ENCODE results near the gene TCEANC2. TPM values are rescaled to one million over a fixed set of nuclear protein-coding genes. Genes with fewer than 3 reads are reported as not detected.

Gene TCEANC2
- total RNA-seq (2022; extraction: Qiagen RNA extraction): 1.8 to 2.5 TPM (median 2.3 TPM) in 5 replicates

DNA sequence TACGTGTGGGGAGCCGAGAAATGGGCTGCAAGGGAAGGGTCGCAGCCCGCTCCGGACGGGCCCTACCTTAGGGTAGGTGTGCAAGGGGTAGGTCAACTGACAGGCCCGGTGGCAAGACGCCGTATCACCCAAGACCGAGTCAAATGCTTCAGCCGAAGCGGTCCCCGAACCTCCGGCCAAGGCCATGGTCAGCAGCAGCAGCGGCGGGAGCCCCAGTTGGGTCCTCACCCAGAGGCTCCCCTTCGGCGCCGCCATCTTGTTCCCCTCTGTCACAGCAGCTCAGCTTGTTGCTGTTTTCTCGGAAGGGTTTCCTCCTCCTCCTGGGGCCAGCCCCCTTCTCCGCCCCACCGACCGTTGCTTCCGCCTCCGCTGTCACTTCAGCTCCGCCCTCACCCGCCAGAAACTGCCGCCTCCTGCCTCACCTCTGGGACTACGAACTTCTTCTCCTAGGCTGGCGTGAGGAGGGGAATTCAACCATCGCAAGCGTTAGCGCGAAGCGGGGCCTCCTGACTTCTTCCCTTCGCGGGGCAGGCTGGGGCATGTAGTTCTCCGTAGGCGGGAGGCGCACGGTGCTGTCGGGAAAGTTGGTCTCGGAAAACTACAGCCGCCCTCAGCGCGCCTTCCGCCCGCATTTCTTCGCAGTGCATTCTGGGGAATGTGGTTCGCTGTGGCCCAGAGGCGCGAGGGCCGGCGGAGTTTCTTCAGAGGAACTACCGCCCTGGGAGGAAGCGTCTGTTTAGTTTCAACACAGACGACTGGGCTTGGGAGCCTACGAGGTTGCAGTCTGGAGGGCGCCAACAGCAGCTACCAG, at the start of gene TCEANC2, which contains the start of gene TMEM59:
TSS of gene TCEANC2 (plus strand) at position 675 of the 811 bp plus-strand sequence. CDS start 815 bp downstream, outside the sequence.
TSS of gene TMEM59 (minus strand) at position 271 of the 811 bp plus-strand sequence. CDS start at position 255, 16 bp downstream.

GRCh38 chr1:54017979-54018378, 35.4 kb upstream of the TCEANC2 start, which contains the start of gene LDLRAD1:
Gene LDLRAD1 (minus strand): TSS chr1:54018186. CDS start chr1:54018112, 74 bp downstream.

GRCh38 chr1:54152696-54153095, 99.3 kb downstream of the TCEANC2 start, which contains the start of gene CDCP2:
Gene CDCP2 (minus strand): TSS chr1:54153000. CDS start chr1:54152922, 78 bp downstream.

Other genes with a start within 250 kb of the TCEANC2 start
- gene NDC1, start 215.3 kb upstream of the TCEANC2 start, total RNA-seq (2022; extraction: Qiagen RNA extraction): 20.5 to 24.3 TPM (median 21.3 TPM) in 5 replicates
- gene YIPF1, start 163.8 kb upstream of the TCEANC2 start, total RNA-seq (2022; extraction: Qiagen RNA extraction): 11.7 to 13.5 TPM (median 12.6 TPM) in 5 replicates
- gene DIO1, start 159.4 kb upstream of the TCEANC2 start, total RNA-seq (2022; extraction: Qiagen RNA extraction): not detected in 5 replicates
- 27.8 to 35.9 TPM (median 30.2 TPM) in 5 replicates for gene IFT25, start 107.9 kb upstream of the TCEANC2 start, total RNA-seq (2022; extraction: Qiagen RNA extraction)
- 27.1 to 28.8 TPM (median 28.3 TPM) in 5 replicates for gene LRRC42, start 107.3 kb upstream of the TCEANC2 start, total RNA-seq (2022; extraction: Qiagen RNA extraction)
- gene LDLRAD1, start 35.4 kb upstream of the TCEANC2 start, total RNA-seq (2022; extraction: Qiagen RNA extraction): not detected in 5 replicates
- gene TMEM59, start 404 bp upstream of the TCEANC2 start, total RNA-seq (2022; extraction: Qiagen RNA extraction): 109 to 139 TPM (median 117 TPM) in 5 replicates
- gene CDCP2, start 99.4 kb downstream of the TCEANC2 start, total RNA-seq (2022; extraction: Qiagen RNA extraction): 0.07 TPM in 1 of 5 replicates, not detected in the others
- gene CYB5RL, start 146.4 kb downstream of the TCEANC2 start, total RNA-seq (2022; extraction: Qiagen RNA extraction): 2.4 to 3.7 TPM (median 3.0 TPM) in 5 replicates
- 87.8 to 96.3 TPM (median 94.2 TPM) in 5 replicates for gene MRPL37, start 146.6 kb downstream of the TCEANC2 start, total RNA-seq (2022; extraction: Qiagen RNA extraction)